ENCODE data around the gene FCHSD1.

DNA sequence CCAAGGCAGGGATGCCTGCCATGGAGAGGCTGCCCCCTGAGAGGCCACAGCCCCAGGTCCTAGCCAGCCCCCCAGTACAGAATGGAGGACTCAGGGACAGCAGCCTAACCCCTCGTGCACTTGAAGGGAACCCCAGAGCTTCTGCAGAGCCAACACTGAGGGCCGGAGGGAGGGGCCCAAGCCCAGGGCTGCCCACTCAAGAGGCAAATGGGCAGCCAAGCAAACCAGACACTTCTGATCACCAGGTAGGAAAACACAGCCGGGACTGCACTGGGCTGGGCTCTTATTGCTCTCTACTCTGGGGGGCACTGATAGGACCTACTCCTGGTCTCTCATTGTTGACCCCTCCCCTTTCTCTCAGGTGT, 11.2 kb downstream of the FCHSD1 start:
- TF ChIP-seq, protein P1, sequence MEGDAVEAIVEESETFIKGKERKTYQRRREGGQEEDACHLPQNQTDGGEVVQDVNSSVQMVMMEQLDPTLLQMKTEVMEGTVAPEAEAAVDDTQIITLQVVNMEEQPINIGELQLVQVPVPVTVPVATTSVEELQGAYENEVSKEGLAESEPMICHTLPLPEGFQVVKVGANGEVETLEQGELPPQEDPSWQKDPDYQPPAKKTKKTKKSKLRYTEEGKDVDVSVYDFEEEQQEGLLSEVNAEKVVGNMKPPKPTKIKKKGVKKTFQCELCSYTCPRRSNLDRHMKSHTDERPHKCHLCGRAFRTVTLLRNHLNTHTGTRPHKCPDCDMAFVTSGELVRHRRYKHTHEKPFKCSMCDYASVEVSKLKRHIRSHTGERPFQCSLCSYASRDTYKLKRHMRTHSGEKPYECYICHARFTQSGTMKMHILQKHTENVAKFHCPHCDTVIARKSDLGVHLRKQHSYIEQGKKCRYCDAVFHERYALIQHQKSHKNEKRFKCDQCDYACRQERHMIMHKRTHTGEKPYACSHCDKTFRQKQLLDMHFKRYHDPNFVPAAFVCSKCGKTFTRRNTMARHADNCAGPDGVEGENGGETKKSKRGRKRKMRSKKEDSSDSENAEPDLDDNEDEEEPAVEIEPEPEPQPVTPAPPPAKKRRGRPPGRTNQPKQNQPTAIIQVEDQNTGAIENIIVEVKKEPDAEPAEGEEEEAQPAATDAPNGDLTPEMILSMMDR (conservative IDR thresholded peaks at IDR 0.05; ENCODE audit: low read depth, low read length), result no peak
- TF ChIP-seq POLR2A (IDR thresholded peaks at IDR 0.05; ENCODE audit: low read depth, low read length), result no peak
- no peak for TF ChIP-seq NFE2L2 (IDR thresholded peaks at IDR 0.05; ENCODE audit: low read depth, low read length)
- TF ChIP-seq MXI1 (IDR thresholded peaks at IDR 0.05; ENCODE audit: borderline replicate concordance, low read depth, low read length), result no peak
- no peak for TF ChIP-seq RCOR1 (IDR thresholded peaks at IDR 0.05; ENCODE audit: insufficient replicate concordance, low read length)
- TF ChIP-seq, protein P2, sequence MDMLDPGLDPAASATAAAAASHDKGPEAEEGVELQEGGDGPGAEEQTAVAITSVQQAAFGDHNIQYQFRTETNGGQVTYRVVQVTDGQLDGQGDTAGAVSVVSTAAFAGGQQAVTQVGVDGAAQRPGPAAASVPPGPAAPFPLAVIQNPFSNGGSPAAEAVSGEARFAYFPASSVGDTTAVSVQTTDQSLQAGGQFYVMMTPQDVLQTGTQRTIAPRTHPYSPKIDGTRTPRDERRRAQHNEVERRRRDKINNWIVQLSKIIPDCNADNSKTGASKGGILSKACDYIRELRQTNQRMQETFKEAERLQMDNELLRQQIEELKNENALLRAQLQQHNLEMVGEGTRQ (IDR thresholded peaks at IDR 0.05; ENCODE audit: low read depth, low read length), result no peak
- TF ChIP-seq SMC3 (IDR thresholded peaks at IDR 0.05; ENCODE audit: low read depth, low read length), result no peak
- TF ChIP-seq RFX5 (IDR thresholded peaks at IDR 0.05; ENCODE audit: low read depth, low read length), result no peak

Data from IMR-90 (cell line).